NCI-H2107 treated with DMSO at 0.1 percent for 48 hours (cell line): Measurements from ENCODE around the gene GGNBP2.
A peak's percentile ranks its signal among the peaks of the same experiment; 100 is the strongest.
"Not testable (repeated sequence)": the region's sequence is repeated elsewhere in the genome, so short reads cannot be mapped to it uniquely, and the experiment has no call there.

Experiments
- DNase-seq: peaks from one replicate; lab custom pipeline; 2025; ENCODE audit not compliant: unreplicated experiment; lab: John Stamatoyannopoulos, UW

The GGNBP2 gene

GRCh38 chr17:36544307-36545076 lies at the start of gene GGNBP2:
GGNBP2 (plus strand) TSS chr17:36544919; CDS start chr17:36545725, 806 bp downstream.
- DNase-seq: peak; percentile 63

GRCh38 chr17:36495076-36495578 lies 49.6 kb upstream of the GGNBP2 start:
- DNase-seq: no peak

- DNase-seq: no peak
Measured at GRCh38 chr17:36496018-36496789, 48.5 kb upstream of the GGNBP2 start.

- DNase-seq: no peak
Measured at GRCh38 chr17:36498155-36498554, 46.6 kb upstream of the GGNBP2 start.

GRCh38 chr17:36498560-36499300 lies 46.0 kb upstream of the GGNBP2 start:
- no peak for DNase-seq

GRCh38 chr17:36500745-36501225 lies 43.9 kb upstream of the GGNBP2 start:
- DNase-seq: no peak

- DNase-seq: no peak
Measured at GRCh38 chr17:36501351-36501750, 43.4 kb upstream of the GGNBP2 start.

GRCh38 chr17:36501963-36502362 lies 42.8 kb upstream of the GGNBP2 start:
- no peak for DNase-seq

- no peak for DNase-seq
Measured at GRCh38 chr17:36503456-36504155, 41.1 kb upstream of the GGNBP2 start.

GRCh38 chr17:36504156-36504545 lies 40.6 kb upstream of the GGNBP2 start:
- DNase-seq: no peak

GRCh38 chr17:36505171-36505570 lies 39.5 kb upstream of the GGNBP2 start:
- no peak for DNase-seq

- no peak for DNase-seq
Measured at GRCh38 chr17:36506249-36506826, 38.4 kb upstream of the GGNBP2 start.

GRCh38 chr17:36506831-36507230 lies 37.9 kb upstream of the GGNBP2 start:
- no peak for DNase-seq

GRCh38 chr17:36507266-36507665 lies 37.5 kb upstream of the GGNBP2 start:
- no peak for DNase-seq

- DNase-seq: not testable (repeated sequence)
Measured at GRCh38 chr17:36508439-36508838, 36.3 kb upstream of the GGNBP2 start.

GRCh38 chr17:36509272-36509985 lies 35.3 kb upstream of the GGNBP2 start:
- DNase-seq: no peak

- no peak for DNase-seq
Measured at GRCh38 chr17:36510636-36511035, 34.1 kb upstream of the GGNBP2 start.

GRCh38 chr17:36511216-36511615 lies 33.5 kb upstream of the GGNBP2 start:
- no peak for DNase-seq

- DNase-seq: no peak
Measured at GRCh38 chr17:36512641-36513040, 32.1 kb upstream of the GGNBP2 start.

GRCh38 chr17:36514856-36515255 lies 29.9 kb upstream of the GGNBP2 start:
- no peak for DNase-seq
